OCI-LY3 (cell line): ENCODE measurements around the gene TBC1D32.

Experiments
- EZH2phosphoT487 ChIP-seq: fragments of 200-600 bp; shearing (Covaris generic); IDR thresholded peaks from 2 replicates; pipeline ENCODE4 v1.6.1; 2018; ENCODE audit warnings: antibody characterized with exemption, mixed run types, low read depth
- TF ChIP-seq, protein P1 (sequence below): fragments of 200-600, 300-600 bp; sonication (generic); IDR thresholded peaks from 2 replicates; pipeline ENCODE4 v1.5.1; 2014; ENCODE audit warnings: antibody characterized with exemption, low read length, low read depth

DNA sequence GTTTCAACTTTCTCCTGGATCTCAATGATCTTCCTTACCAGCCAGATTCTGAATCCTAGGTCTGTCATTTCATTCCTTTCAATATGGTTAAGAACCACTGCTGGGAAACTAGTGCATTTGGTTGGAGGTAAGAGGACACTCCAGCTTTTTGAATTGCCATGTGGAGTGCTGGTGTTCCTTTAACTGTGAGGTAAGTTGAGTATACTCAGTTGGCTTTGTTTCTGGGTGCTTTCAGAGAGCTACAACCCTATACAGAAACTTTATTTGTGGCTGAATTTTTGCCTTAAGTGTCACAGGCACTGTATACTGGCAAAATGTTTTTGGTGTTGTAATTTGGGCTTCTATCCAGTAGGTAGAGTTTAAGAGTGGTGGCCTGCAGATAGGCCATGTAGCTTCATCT lies 175.8 kb downstream of the TBC1D32 start:
- TF ChIP-seq, protein P1, sequence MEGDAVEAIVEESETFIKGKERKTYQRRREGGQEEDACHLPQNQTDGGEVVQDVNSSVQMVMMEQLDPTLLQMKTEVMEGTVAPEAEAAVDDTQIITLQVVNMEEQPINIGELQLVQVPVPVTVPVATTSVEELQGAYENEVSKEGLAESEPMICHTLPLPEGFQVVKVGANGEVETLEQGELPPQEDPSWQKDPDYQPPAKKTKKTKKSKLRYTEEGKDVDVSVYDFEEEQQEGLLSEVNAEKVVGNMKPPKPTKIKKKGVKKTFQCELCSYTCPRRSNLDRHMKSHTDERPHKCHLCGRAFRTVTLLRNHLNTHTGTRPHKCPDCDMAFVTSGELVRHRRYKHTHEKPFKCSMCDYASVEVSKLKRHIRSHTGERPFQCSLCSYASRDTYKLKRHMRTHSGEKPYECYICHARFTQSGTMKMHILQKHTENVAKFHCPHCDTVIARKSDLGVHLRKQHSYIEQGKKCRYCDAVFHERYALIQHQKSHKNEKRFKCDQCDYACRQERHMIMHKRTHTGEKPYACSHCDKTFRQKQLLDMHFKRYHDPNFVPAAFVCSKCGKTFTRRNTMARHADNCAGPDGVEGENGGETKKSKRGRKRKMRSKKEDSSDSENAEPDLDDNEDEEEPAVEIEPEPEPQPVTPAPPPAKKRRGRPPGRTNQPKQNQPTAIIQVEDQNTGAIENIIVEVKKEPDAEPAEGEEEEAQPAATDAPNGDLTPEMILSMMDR = no peak
- TF ChIP-seq EZH2phosphoT487 = no peak
